HL-60/S4 (cell line): ENCODE data around the gene MARCHF6.
"Not testable (repeated sequence)": the region's sequence is repeated elsewhere in the genome, so short reads cannot be mapped to it uniquely, and the experiment has no call there.

Experiments used
- in situ Hi-C: fragments of 300-500 bp; cut with MboI; formaldehyde crosslinking; loops from 2 replicates; pipeline ENCODE4 v1.14.3; 2022; ENCODE audit warnings: low sequenced_read_pairs

The MARCHF6 gene

GRCh38 chr5:10344461-10345106, 8.9 kb upstream of the MARCHF6 start:
- in situ Hi-C loops: not testable (repeated sequence)

- in situ Hi-C loops: no loop called here
These were observed 5.2 kb upstream of the MARCHF6 start for GRCh38 chr5:10348258-10348657.

- in situ Hi-C loops: no loop called here
These were observed 2.1 kb upstream of the MARCHF6 start for GRCh38 chr5:10351199-10351905.

GRCh38 chr5:10351919-10352318, 1.6 kb upstream of the MARCHF6 start:
- in situ Hi-C loops: no loop called here

GRCh38 chr5:10352430-10353240, 860 bp upstream of the MARCHF6 start:
- in situ Hi-C loops: no loop called here

- in situ Hi-C loops: no loop called here
These were observed 765 bp downstream of the MARCHF6 start for GRCh38 chr5:10354048-10354872.

GRCh38 chr5:10355071-10355889, 1.8 kb downstream of the MARCHF6 start:
- in situ Hi-C loops: no loop called here

GRCh38 chr5:10358999-10359398, 5.5 kb downstream of the MARCHF6 start:
- in situ Hi-C loops: no loop called here

GRCh38 chr5:10360686-10361085, 7.2 kb downstream of the MARCHF6 start:
- in situ Hi-C loops: no loop called here

GRCh38 chr5:10363519-10364185, 10.2 kb downstream of the MARCHF6 start:
- in situ Hi-C loops: no loop called here

- in situ Hi-C loops: no loop called here
These were observed 10.7 kb downstream of the MARCHF6 start for GRCh38 chr5:10364186-10364689.

GRCh38 chr5:10365782-10366181, 12.3 kb downstream of the MARCHF6 start:
- in situ Hi-C loops: no loop called here

GRCh38 chr5:10366310-10367272, 13.1 kb downstream of the MARCHF6 start:
- in situ Hi-C loops: no loop called here

- in situ Hi-C loops: no loop called here
These were observed 14.1 kb downstream of the MARCHF6 start for GRCh38 chr5:10367579-10367978.

GRCh38 chr5:10370931-10371330, 17.4 kb downstream of the MARCHF6 start:
- in situ Hi-C loops: no loop called here

GRCh38 chr5:10371369-10371768, 17.9 kb downstream of the MARCHF6 start:
- in situ Hi-C loops: not testable (repeated sequence)

GRCh38 chr5:10372726-10373709, 19.5 kb downstream of the MARCHF6 start:
- in situ Hi-C loops: no loop called here
